HG02840 (cell line): ENCODE results near the gene GALE.

ENCODE experiments used
- ATAC-seq: cut with Tn5 transposase; IDR thresholded peaks from one replicate; pipeline ENCODE4 v1.9.1; 2021; ENCODE audit warnings: mild to moderate bottlenecking, moderate library complexity, moderate number of reproducible peaks; ENCODE audit not compliant: unreplicated experiment, low FRiP score

Gene GALE

GRCh38 chr1:23759277-23759676 is 41.3 kb downstream of the GALE start:
- ATAC-seq: no peak

GRCh38 chr1:23757812-23758211 is 42.7 kb downstream of the GALE start:
- ATAC-seq: no peak

- no peak for ATAC-seq
These were observed 43.9 kb downstream of the GALE start for GRCh38 chr1:23756676-23757075.

DNA sequence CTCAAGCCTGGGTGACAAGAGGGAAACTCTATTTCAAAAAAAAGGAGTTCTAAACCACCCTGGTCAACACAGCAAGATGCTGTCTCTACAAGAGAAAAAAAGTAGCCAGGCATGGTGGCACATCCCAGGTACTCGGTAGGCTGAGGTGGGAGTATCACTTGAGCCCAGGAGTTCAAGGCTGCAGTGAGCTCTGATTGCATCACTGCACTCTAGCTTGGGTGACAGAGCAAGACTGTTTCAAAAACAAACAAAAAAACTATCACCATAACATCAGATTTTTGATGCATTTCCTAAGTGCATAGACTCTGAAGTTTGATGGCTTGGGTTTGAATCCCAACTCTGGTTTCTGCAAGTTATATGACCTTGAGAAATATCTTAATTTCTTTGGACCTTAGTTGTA is 47.6 kb downstream of the GALE start:
- ATAC-seq: no peak

DNA sequence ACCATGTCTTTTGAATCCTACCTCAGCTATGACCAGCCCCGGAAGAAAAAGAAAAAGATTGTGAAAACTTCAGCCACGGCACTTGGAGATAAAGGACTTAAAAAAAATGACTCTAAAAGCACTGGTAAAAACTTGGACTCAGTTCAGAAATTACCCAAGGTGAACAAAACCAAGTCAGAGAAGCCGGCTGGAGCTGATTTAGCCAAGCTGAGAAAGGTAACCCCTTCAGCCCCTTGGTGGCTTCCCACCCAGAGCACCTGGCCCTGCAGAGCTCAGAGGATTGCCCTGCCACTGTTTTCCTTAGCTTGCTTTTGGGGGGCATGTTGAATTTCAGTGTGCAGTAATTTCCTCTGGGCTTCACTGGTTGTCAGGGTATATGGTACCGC is 48.7 kb downstream of the GALE start:
- no peak for ATAC-seq

- no peak for ATAC-seq
These were observed 49.3 kb downstream of the GALE start for GRCh38 chr1:23751050-23751814.

DNA sequence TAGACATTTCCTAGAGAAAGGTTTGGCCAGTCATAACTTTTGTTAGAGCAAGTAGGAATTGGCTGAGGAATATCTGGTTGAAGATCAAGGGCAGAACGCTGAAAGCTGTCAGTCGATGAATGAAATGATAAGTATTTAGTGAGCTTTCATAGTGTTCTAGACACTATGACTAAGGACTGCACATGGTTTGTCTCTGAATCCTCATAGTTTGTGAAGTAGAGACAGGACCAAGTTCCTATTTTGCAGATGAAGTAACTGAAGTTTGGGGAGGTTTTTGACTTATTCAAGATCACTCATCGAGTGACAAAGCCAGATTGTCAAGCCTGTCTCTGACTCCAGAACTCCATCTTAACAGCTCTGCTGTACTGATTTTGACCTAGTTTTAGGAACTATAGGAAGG is 52.5 kb downstream of the GALE start:
- ATAC-seq: no peak
